Stimulated activated naive CD4-positive, alpha-beta T cell (primary cell): ENCODE data around the gene MAPK6.

ENCODE experiments used
- DNase-seq, 6 experiments: peaks; one replicate each; lab custom pipeline; 2025; lab: John Stamatoyannopoulos, UW

The MAPK6 gene

GRCh38 chr15:52010633-52011595 lies 8.1 kb upstream of the MAPK6 start:
- no peak for DNase-seq

- no peak for DNase-seq
Observed at GRCh38 chr15:52011711-52012144, 7.3 kb upstream of the MAPK6 start.

- DNase-seq = no peak
Observed at GRCh38 chr15:52012210-52012609, 6.8 kb upstream of the MAPK6 start.

DNA sequence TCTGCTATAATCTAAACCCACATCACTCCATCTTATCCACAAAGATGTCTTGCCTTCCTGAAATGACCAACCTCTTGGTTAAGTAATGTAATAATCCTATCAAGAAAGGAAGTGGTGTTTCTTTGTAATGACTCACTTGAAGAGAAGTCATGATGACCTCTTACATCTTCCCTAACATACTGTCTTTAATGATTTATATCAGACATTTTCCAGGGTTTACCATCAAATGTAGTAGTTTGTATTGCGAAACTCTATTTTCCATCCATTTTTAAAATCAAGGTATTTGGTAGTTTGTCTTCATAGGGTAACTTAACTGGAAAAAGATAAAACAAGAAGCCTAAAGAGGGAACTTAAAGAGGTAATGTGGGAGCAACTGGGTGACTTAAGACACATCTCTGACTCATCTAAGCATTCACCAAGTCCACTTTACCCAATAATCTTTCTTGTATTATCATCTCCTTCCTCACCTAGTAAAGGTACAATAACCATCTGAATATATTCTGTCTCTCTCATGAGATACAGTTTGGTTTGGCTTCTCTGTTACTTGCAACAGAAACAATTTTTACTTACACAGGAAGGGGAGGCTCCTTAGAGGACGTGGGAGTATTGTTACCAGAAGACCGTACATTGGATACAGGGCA lies 5.7 kb upstream of the MAPK6 start:
- no peak for DNase-seq

DNA sequence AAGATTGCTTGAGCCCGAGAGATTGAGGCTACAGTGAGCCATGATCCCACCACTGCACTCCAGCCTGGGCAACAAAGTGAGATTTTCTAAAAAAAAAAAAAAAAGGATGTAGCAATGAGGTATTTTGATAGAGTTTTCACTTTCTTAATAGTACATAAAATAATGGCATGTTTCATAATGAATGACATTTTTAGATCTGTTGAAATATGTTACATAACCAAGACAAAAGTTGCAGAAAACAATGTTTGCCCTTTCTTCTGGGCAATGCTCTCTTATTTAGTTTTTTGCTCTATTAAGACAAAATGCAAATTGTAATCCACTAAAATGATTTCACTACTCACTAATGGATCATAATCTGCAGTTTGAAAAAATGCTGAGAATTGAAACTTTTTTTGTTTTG lies 4.4 kb upstream of the MAPK6 start:
- no peak for DNase-seq

- no peak for DNase-seq
Observed at GRCh38 chr15:52016316-52016715, 2.7 kb upstream of the MAPK6 start.

GRCh38 chr15:52018244-52018643 lies 775 bp upstream of the MAPK6 start:
- DNase-seq = no peak

DNA sequence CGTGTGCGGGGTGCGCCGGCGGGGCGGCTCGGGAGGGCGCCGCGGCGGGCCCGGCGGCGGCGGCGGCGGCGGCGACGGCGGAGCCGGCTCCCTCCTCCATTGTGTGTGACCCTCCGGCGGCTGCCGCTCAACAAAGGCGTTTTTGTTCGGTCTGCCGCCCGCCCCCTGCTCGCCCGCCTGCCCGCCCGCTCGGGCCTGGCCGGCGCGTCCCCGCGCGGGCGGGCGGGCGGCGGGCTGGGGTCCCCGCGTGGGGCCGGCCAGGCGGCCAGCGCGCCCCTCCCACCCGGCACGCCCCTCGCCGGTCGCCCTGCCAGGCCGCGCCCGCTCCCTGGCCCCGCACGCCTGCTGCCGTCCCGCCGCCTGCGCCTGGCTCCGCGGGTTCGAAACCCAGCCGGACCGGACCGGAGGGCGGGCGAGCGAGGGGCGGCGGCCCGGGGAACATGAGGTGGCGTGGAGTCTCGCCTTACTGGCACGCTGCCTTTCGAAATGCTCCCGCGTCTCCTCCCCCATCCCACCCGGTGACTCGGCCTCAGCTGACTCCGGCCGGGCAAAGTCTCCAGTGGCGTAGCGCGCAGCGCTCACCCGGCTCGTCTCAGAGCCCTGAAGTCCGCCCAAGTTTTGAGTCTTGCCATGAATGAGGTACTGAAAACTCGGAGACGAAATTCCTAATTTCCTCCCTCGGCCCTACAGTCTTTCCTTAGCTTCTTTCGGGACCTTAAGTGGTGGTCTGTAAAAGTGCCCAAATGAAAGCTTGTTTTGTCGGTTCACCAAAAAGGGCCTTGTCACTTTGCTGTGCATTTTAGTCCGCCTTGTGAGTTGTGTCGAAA lies 588 bp downstream of the MAPK6 start:
- DNase-seq = peak in 5 of 6 experiments; percentile 34 to 66 (median 54)

GRCh38 chr15:52020221-52021085 lies 1.4 kb downstream of the MAPK6 start:
- peak in 3 of 6 experiments; percentile 35 to 66 (median 41) for DNase-seq

DNA sequence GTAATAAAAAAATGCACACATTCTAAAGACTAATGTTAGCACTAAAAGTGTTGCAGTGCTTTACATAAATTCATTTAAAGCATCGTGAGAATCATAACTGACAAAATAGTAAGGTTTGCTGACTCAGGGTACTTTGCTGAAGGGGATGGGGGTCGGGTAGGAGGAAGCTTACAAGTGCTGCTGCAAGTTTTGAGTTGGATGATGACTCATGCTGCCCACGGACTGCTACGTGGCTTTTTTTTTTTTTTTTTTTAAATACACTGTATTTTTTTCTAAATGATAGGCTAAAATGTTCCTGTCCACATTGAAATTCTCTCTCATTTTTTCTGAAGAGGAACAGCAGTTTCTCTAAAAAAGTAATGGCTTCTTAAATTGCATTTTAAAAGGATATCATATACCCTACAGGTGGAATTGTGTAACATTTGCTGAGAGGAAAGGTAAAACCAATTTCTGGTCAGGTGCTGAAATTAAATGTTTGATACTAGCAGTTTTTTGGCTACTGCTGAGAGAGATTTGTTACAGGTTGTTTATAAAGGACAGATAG lies 2.2 kb downstream of the MAPK6 start:
- peak in 3 of 6 experiments; percentile 11 to 27 (median 11) for DNase-seq

DNA sequence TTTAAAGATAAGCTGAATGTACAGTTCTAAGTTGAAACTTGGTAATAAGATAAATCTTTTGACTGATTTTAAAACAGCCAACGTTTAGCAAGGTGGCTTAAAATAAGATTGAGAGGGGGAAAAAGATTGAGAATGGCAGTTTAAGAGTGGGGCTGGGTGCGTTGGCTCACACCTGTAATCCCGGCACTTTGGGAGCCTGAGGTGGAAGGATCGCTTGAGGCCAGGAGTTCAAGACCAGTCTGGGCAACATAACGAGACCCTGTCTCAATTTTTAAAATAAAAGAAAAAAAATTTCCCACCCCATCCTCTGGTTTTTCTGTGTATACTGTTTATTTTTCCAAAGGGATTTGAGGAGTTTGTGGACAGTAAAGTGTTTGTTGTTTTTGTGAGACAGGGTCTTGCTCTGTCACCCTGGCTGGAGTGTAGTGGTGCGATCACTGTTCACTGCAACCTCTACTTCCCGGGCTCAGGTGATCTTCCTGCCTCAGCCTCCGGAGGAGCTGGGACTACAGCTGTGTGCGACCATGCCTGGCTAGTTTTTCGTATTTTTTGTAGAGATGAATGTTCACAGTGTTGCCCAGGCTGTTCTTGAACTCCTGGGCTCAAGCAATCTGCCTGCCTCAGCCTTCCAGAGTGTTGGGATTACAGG lies 3.0 kb downstream of the MAPK6 start:
- DNase-seq = no peak

GRCh38 chr15:52023169-52023922 lies 4.3 kb downstream of the MAPK6 start:
- DNase-seq = no peak

DNA sequence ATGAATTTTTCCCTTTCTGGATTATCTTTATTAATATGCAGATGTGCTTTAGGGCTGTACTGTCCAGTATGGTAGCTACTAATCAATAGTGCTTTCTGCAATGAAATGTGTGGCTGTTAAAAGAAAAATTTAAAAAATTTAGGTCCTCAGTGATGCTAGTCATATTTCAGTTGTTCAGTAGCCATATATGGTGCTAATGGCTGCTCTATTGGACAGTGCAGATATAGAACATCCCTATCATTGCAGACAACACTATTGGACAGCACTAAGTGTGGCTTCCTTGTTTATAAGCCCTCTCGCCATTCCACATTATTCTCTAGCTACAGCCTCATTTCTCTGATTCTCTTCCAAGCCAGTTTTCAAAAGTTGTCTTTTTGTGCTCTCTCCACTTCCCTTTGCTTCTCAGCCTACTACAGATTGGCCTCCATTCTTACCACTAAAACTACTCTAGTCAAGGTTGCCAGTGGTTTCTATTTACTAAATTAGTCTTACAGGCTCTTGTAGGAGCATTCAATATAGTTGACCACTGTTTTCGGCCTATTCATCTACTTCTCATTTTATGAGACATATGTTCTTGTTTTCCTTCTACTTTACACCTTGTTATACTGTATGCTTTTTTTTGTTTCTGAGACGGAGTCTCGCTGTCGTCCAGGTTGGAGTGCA lies 9.5 kb downstream of the MAPK6 start:
- DNase-seq = no peak

DNA sequence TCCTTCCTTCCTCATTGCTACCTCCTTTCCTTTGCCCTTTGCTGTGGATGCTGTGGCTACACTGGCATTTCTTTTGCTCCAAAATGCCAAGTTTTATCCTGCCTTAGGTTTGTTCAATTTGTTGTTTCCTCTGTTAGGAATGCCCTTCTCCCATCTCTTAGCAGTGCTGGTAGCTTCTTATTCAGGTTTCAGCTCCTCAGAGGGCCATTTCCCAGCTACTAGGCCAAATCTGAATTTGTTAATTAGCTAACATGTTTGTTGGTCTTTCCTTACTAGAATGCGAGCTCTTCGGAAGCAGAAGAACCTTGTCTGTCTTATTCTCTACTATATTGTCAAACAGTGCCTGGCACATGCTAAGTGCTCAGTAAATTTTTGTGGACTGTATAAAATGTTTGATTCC lies 11.0 kb downstream of the MAPK6 start:
- DNase-seq = no peak

DNA sequence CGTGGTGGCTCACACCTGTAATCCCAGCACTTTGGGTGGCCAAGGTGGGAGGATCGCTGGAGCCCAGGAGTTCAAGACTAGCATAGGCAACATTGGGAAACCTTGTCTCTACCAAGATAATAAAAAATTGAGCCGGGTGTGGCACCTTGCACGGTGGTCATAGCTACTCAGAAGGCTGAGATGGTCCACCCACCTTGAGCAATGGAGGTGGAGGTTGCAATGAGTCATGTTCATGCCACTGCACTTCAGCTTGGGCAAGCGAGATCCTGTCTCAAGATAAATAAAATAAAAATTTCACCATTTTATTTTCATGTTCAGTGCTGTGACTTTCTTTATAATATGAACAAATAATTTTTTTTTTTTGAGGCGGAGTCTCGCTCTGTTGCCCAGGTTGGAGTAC lies 12.5 kb downstream of the MAPK6 start:
- DNase-seq = no peak

GRCh38 chr15:52037889-52038505 lies 19.0 kb downstream of the MAPK6 start:
- no peak for DNase-seq

- no peak for DNase-seq
Observed at GRCh38 chr15:52039925-52040781, 21.1 kb downstream of the MAPK6 start.
